ENCODE data around the gene FYN. TPM values are rescaled to one million over a fixed set of nuclear protein-coding genes. Genes with fewer than 3 reads are reported as not detected.
A peak's percentile ranks its signal among the peaks of the same experiment; 100 is the strongest.

FYN gene
- total RNA-seq, 1 donor from 2014 or later, result 525 TPM

- H3K4me1 Mint-ChIP-seq (ENCODE audit: low read depth, unreplicated experiment), result peaks cover 68% of the 10 kb centered on the region
- peaks cover 4% of the 10 kb centered on the region for H3K9me3 Mint-ChIP-seq (ENCODE audit: unreplicated experiment)
- TF ChIP-seq, protein P1, sequence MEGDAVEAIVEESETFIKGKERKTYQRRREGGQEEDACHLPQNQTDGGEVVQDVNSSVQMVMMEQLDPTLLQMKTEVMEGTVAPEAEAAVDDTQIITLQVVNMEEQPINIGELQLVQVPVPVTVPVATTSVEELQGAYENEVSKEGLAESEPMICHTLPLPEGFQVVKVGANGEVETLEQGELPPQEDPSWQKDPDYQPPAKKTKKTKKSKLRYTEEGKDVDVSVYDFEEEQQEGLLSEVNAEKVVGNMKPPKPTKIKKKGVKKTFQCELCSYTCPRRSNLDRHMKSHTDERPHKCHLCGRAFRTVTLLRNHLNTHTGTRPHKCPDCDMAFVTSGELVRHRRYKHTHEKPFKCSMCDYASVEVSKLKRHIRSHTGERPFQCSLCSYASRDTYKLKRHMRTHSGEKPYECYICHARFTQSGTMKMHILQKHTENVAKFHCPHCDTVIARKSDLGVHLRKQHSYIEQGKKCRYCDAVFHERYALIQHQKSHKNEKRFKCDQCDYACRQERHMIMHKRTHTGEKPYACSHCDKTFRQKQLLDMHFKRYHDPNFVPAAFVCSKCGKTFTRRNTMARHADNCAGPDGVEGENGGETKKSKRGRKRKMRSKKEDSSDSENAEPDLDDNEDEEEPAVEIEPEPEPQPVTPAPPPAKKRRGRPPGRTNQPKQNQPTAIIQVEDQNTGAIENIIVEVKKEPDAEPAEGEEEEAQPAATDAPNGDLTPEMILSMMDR (IDR thresholded peaks at IDR 0.05; ENCODE audit: partially characterized antibody, unreplicated experiment), result no peak
- peaks cover 4% of the 10 kb centered on the region for H3K27me3 Mint-ChIP-seq (ENCODE audit: unreplicated experiment)
- H3K36me3 Mint-ChIP-seq (ENCODE audit: unreplicated experiment), result no peaks in the 10 kb centered on the region
- DNase-seq, result no peak
- peak overlapping the region; percentile 86 for H3K27ac Mint-ChIP-seq (ENCODE audit: unreplicated experiment)
- H3K4me3 Mint-ChIP-seq (ENCODE audit: unreplicated experiment), result peak overlapping the region; percentile 57
Measured at GRCh38 chr6:111864138-111865048, 8.9 kb downstream of the FYN start.

DNA sequence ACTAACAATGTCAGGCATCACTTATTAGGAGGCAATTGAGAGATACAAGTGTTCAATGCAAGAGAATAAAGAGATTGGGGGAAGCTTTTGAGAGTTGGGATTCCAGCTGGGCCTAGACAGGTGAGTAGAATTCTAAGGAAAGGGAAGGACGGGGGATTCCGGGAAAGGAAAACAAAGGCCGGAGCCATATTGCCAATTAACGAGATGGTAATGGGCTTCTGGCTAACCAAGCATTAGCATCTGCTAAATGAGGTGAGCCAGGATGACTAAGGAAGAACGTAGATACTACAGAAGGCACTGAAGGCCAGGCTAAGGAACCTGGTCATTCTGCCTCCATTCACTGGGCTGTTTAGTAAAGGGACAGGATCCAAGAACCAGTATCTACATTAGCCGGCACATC, 10.5 kb downstream of the FYN start:
- Mint-ChIP-seq H3K4me3 (ENCODE audit: unreplicated experiment) (peak overlapping the region; percentile 55), H3K36me3 (ENCODE audit: unreplicated experiment) (no peaks in the 10 kb centered on the region), H3K27me3 (ENCODE audit: unreplicated experiment) (peaks cover 4% of the 10 kb centered on the region), H3K4me1 (ENCODE audit: low read depth, unreplicated experiment) (peaks cover 68% of the 10 kb centered on the region), H3K27ac (ENCODE audit: unreplicated experiment) (peak overlapping the region; percentile 89), H3K9me3 (ENCODE audit: unreplicated experiment) (peaks cover 4% of the 10 kb centered on the region)
- DNase-seq, result no peak
- TF ChIP-seq, protein P1 (IDR thresholded peaks at IDR 0.05; ENCODE audit: partially characterized antibody, unreplicated experiment), result no peak

DNA sequence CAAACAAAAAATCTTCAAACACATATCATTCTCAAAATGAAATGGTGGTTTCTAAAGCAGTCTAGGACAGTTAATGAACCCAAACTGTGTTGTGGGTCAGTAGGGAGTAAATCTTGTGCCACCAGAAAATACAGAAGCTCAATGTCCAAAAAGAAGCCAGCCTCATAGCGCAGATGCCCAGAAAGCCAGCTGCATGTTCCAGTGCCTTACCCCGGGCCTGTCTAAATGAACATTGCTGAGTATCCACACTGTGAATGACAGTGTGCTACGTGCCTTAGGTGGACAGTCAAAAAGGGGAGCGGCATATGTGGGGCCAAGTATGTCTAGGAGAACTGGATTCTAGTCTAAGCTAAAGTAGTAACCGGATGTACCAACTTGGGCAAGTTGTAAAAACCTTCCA, 10.9 kb downstream of the FYN start:
- H3K4me1 Mint-ChIP-seq (ENCODE audit: low read depth, unreplicated experiment), result peaks cover 67% of the 10 kb centered on the region
- H3K27me3 Mint-ChIP-seq (ENCODE audit: unreplicated experiment), result peaks cover 4% of the 10 kb centered on the region
- peaks cover 3% of the 10 kb centered on the region for H3K9me3 Mint-ChIP-seq (ENCODE audit: unreplicated experiment)
- no peaks in the 10 kb centered on the region for H3K36me3 Mint-ChIP-seq (ENCODE audit: unreplicated experiment)
- no peak for DNase-seq
- peak overlapping the region; percentile 55 for H3K4me3 Mint-ChIP-seq (ENCODE audit: unreplicated experiment)
- TF ChIP-seq, protein P1 (IDR thresholded peaks at IDR 0.05; ENCODE audit: partially characterized antibody, unreplicated experiment), result no peak
- H3K27ac Mint-ChIP-seq (ENCODE audit: unreplicated experiment), result peak overlapping the region; percentile 89

DNA sequence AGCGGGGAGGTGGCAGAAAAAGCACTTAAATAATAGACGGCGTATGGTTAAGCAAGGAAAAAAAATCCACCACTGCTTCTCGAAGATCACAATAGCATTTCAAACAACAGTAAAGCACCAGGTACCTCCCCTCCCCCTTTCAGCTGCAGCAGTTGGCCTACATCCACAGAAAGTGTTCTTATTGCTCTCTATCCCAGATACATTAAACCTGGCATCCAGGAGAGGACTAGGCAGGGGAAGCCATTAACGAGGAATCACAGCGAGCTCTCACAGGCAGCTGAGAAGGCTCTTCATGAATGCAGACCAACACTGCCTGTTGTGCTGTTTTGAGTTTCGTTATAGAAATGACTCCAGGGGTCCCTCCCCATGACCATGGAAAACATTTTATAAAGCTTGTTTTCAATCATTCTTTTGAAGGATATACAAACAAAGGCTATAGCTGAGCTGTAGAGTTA, 11.8 kb downstream of the FYN start:
- Mint-ChIP-seq H3K4me3 (ENCODE audit: unreplicated experiment) (peak overlapping the region; percentile 44), H3K36me3 (ENCODE audit: unreplicated experiment) (no peaks in the 10 kb centered on the region), H3K4me1 (ENCODE audit: low read depth, unreplicated experiment) (peaks cover 69% of the 10 kb centered on the region), H3K27ac (ENCODE audit: unreplicated experiment) (peak overlapping the region; percentile 89), H3K27me3 (ENCODE audit: unreplicated experiment) (peaks cover 4% of the 10 kb centered on the region), H3K9me3 (ENCODE audit: unreplicated experiment) (peaks cover 3% of the 10 kb centered on the region)
- no peak for DNase-seq
- TF ChIP-seq, protein P1 (IDR thresholded peaks at IDR 0.05; ENCODE audit: partially characterized antibody, unreplicated experiment), result no peak

DNA sequence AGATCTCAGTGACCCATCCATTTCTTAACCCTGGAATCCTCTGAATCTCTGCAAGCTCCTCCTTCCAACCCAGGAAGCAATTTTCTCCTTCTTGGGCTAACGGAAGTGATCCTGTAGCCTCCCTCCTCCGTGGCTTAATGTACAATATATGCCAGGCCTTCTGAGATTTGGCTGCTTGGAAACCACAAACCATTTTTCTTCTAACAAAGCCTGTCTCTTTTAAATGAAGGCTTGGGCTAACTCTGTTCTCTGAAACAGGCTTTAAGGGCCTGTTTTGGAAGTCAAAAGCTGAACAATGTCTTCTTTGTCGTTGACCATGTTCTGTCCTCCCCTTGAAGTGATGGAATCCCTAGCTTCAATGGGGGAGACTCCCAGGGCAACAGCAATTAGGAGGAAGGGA, 14.9 kb downstream of the FYN start:
- peak overlapping the region; percentile 72 for H3K4me3 Mint-ChIP-seq (ENCODE audit: unreplicated experiment)
- DNase-seq, result no peak
- H3K4me1 Mint-ChIP-seq (ENCODE audit: low read depth, unreplicated experiment), result peaks cover 67% of the 10 kb centered on the region
- no peaks in the 10 kb centered on the region for H3K36me3 Mint-ChIP-seq (ENCODE audit: unreplicated experiment)
- TF ChIP-seq, protein P1 (IDR thresholded peaks at IDR 0.05; ENCODE audit: partially characterized antibody, unreplicated experiment), result no peak
- peaks cover 3% of the 10 kb centered on the region for H3K27me3 Mint-ChIP-seq (ENCODE audit: unreplicated experiment)
- H3K27ac Mint-ChIP-seq (ENCODE audit: unreplicated experiment), result peak overlapping the region; percentile 71
- peaks cover 1% of the 10 kb centered on the region for H3K9me3 Mint-ChIP-seq (ENCODE audit: unreplicated experiment)
